Caco-2 (cell line): ENCODE measurements around the gene MCM3AP. TPM values are rescaled to one million over a fixed set of nuclear protein-coding genes. Genes with fewer than 3 reads are reported as not detected.

ENCODE experiments used
- BruUV-seq: library from RNA; stranded (reverse); fragments of 400-500 nt; replicated peaks from 2 replicates; lab custom pipeline; 2021; lab: Mats Ljungman, UMichigan
- CTCF ChIA-PET: fragments of 300-600 bp; sonication (Branson Sonifier 250); formaldehyde crosslinking; loops from one replicate; lab custom pipeline; 2022; ENCODE audit warnings: antibody characterized with exemption; lab: Charles Lee
- POLR2A ChIA-PET: fragments of 300-600 bp; sonication (Branson Sonifier 250); formaldehyde crosslinking; loops from one replicate; lab custom pipeline; 2022; ENCODE audit warnings: antibody characterized with exemption; lab: Charles Lee
- DNase-seq, 2 experiments: peaks; one replicate each; pipeline versions ENCODE4 v3.0.0 to v3.0.0-alpha.2; 2020 to 2022
- H3K27me3 ChIP-seq: replicated peaks from 2 replicates; pipeline ENCODE4 v1.6.0; 2011; ENCODE audit warnings: low read length; ENCODE audit not compliant: control insufficient read depth, insufficient read depth
- H3K36me3 ChIP-seq: 2 replicates; pipeline ENCODE4 v1.5.1; 2011; ENCODE audit warnings: low read length; ENCODE audit not compliant: control insufficient read depth, insufficient read depth
- H3K4me1 ChIP-seq: fragments of 250-450 bp; sonication (Bioruptor Pico); 2 replicates; pipeline ENCODE4 v1.5.1; 2020; ENCODE audit warnings: mild to moderate bottlenecking
- H3K4me3 ChIP-seq: 2 replicates; pipeline ENCODE4 v1.5.1; 2011; ENCODE audit warnings: low read depth, mild to moderate bottlenecking, control low read depth, low read length
- H3K9me3 ChIP-seq: fragments of 250-450 bp; sonication (Bioruptor Pico); 2 replicates; pipeline ENCODE4 v1.5.1; 2020; ENCODE audit warnings: mild to moderate bottlenecking, moderate library complexity
- H3K27ac Mint-ChIP-seq: one replicate; pipeline ENCODE4 v1.8.0; 2022; ENCODE audit warnings: mixed read lengths; ENCODE audit not compliant: unreplicated experiment
- H3K27me3 Mint-ChIP-seq: one replicate; pipeline ENCODE4 v1.8.0; 2022; ENCODE audit warnings: mixed read lengths; ENCODE audit not compliant: insufficient read depth, unreplicated experiment
- H3K36me3 Mint-ChIP-seq: one replicate; pipeline ENCODE4 v1.8.0; 2022; ENCODE audit warnings: mild to moderate bottlenecking, mixed read lengths; ENCODE audit not compliant: insufficient read depth, unreplicated experiment
- H3K4me1 Mint-ChIP-seq: one replicate; pipeline ENCODE4 v1.8.0; 2022; ENCODE audit warnings: low read depth, mixed read lengths; ENCODE audit not compliant: unreplicated experiment
- H3K4me3 Mint-ChIP-seq: one replicate; pipeline ENCODE4 v1.8.0; 2022; ENCODE audit warnings: mild to moderate bottlenecking, moderate library complexity, mixed read lengths; ENCODE audit not compliant: unreplicated experiment
- H3K9me3 Mint-ChIP-seq: one replicate; pipeline ENCODE4 v1.8.0; 2022; ENCODE audit warnings: mixed read lengths; ENCODE audit not compliant: unreplicated experiment
- intact Hi-C: fragments of 100-400 bp; cut with micrococcal nuclease; formaldehyde crosslinking; loops from one replicate; pipeline ENCODE4 v1.10.0; 2022; ENCODE audit not compliant: unreplicated experiment
- total RNA-seq: library from RNA; stranded (reverse); gene quantifications from 2 replicates; pipeline ENCODE4 v1.2.3, GENCODE V29; 2022
- TF ChIP-seq, protein P1 (sequence below), 2 experiments: fragments of 200-600 bp in 1 of 2; IDR thresholded peaks; 1 replicate in 1 of 2; 2 replicates in 1 of 2; pipeline versions ENCODE4 v1.5.1 to v1.8.0; 2011 to 2022; ENCODE audit warnings: antibody characterized with exemption in 1 of 2, control low read depth in 1 of 2, inconsistent platforms in 1 of 2, low read depth in 1 of 2, low read length in 1 of 2, mild to moderate bottlenecking in 1 of 2, moderate library complexity in 1 of 2; ENCODE audit not compliant: insufficient read depth in 1 of 2, severe bottlenecking in 1 of 2, unreplicated experiment in 1 of 2

Gene MCM3AP
- total RNA-seq, 1 experiment from 2014 or later = 88.1 TPM

GRCh38 chr21:46294647-46295176, 9.3 kb upstream of the MCM3AP start:
- Histone ChIP-seq H3K27me3 (no peaks in the 10 kb centered on the region), H3K9me3 (no peaks in the 10 kb centered on the region), H3K36me3 (no peaks in the 10 kb centered on the region), H3K4me1 (no peaks in the 10 kb centered on the region; the same call in 1 of the 2 replicates), H3K4me3 (no peak overlapping the region)
- no peaks in the 10 kb centered on the region for H3K4me1 Mint-ChIP-seq
- H3K36me3 Mint-ChIP-seq = peaks cover 24% of the 10 kb centered on the region
- ChIA-PET CTCF (no interaction called here), POLR2A (no interaction called here)
- no peaks in the 10 kb centered on the region for H3K9me3 Mint-ChIP-seq
- no peak overlapping the region for H3K4me3 Mint-ChIP-seq
- DNase-seq = no peak
- H3K27me3 Mint-ChIP-seq = no peaks in the 10 kb centered on the region
- H3K27ac Mint-ChIP-seq = no peak overlapping the region
- BruUV-seq = no TSS peak
- intact Hi-C loops = no loop called here
- TF ChIP-seq, protein P1, sequence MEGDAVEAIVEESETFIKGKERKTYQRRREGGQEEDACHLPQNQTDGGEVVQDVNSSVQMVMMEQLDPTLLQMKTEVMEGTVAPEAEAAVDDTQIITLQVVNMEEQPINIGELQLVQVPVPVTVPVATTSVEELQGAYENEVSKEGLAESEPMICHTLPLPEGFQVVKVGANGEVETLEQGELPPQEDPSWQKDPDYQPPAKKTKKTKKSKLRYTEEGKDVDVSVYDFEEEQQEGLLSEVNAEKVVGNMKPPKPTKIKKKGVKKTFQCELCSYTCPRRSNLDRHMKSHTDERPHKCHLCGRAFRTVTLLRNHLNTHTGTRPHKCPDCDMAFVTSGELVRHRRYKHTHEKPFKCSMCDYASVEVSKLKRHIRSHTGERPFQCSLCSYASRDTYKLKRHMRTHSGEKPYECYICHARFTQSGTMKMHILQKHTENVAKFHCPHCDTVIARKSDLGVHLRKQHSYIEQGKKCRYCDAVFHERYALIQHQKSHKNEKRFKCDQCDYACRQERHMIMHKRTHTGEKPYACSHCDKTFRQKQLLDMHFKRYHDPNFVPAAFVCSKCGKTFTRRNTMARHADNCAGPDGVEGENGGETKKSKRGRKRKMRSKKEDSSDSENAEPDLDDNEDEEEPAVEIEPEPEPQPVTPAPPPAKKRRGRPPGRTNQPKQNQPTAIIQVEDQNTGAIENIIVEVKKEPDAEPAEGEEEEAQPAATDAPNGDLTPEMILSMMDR (IDR thresholded peaks at IDR 0.05; ENCODE audit: insufficient read depth in 1 of 2, low read depth in 1 of 2, low read length in 1 of 2, severe bottlenecking in 1 of 2, unreplicated experiment in 1 of 2) = no peak

- no peaks in the 10 kb centered on the region; the same call in 1 of the 2 replicates for H3K4me1 ChIP-seq
- H3K4me3 ChIP-seq = no peak overlapping the region
- peaks cover 34% of the 10 kb centered on the region for H3K36me3 Mint-ChIP-seq
- no peaks in the 10 kb centered on the region for H3K27me3 Mint-ChIP-seq
- CTCF ChIA-PET = no interaction called here
- intact Hi-C loops = no loop called here
- H3K4me1 Mint-ChIP-seq = no peaks in the 10 kb centered on the region
- no peak overlapping the region for H3K27ac Mint-ChIP-seq
- POLR2A ChIA-PET = no interaction called here
- H3K9me3 Mint-ChIP-seq = no peaks in the 10 kb centered on the region
- H3K27me3 ChIP-seq = no peaks in the 10 kb centered on the region
- no peak for DNase-seq
- TF ChIP-seq, protein P1 (IDR thresholded peaks at IDR 0.05; ENCODE audit: insufficient read depth in 1 of 2, low read depth in 1 of 2, low read length in 1 of 2, severe bottlenecking in 1 of 2, unreplicated experiment in 1 of 2) = no peak
- no peaks in the 10 kb centered on the region for H3K36me3 ChIP-seq
- H3K4me3 Mint-ChIP-seq = no peak overlapping the region
- no peaks in the 10 kb centered on the region for H3K9me3 ChIP-seq
- no TSS peak for BruUV-seq
Measured at GRCh38 chr21:46291561-46291960, 6.2 kb upstream of the MCM3AP start.

DNA sequence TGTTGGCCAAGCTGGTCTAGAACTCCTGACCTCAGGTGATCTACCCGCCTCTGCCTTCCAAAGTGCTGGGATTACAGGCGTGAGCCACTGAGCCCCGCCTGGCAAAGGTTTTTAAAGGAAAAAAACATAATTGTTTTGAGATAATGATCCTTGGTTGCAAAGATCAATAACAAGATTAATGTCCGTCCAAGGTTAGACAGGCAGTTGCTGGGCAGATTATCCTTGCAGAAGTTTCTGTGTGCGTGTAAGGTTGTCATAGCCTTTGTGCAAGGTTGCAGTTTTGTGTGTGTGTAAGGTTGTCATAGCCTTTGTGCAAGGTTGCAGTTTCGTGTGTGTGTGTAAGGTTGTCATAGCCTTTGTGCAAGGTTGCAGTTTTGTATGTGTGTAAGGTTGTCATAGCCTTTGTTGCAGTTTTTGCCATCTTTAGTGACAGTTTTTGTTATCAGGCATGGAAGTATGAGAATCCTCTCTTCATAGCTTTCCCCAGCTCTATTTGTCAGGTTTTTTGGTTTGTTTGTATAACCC, 4.3 kb upstream of the MCM3AP start:
- ChIA-PET CTCF (interaction anchor here (0.6 kb wide), 1 partner anchor 162 kb away, joined by 3 read pairs; no protein-coding TSS in a partner anchor), POLR2A (no interaction called here)
- Mint-ChIP-seq H3K4me3 (no peak overlapping the region), H3K9me3 (no peaks in the 10 kb centered on the region), H3K27ac (no peak overlapping the region), H3K36me3 (peaks cover 32% of the 10 kb centered on the region), H3K4me1 (no peaks in the 10 kb centered on the region), H3K27me3 (no peaks in the 10 kb centered on the region)
- intact Hi-C loops = no loop called here
- H3K36me3 ChIP-seq = no peaks in the 10 kb centered on the region
- peaks cover 6% of the 10 kb centered on the region for H3K4me1 ChIP-seq
- TF ChIP-seq, protein P1 (IDR thresholded peaks at IDR 0.05; ENCODE audit: insufficient read depth in 1 of 2, low read depth in 1 of 2, low read length in 1 of 2, severe bottlenecking in 1 of 2, unreplicated experiment in 1 of 2) = no peak
- DNase-seq = no peak
- no peaks in the 10 kb centered on the region for H3K27me3 ChIP-seq
- H3K9me3 ChIP-seq = no peaks in the 10 kb centered on the region
- BruUV-seq = no TSS peak
- H3K4me3 ChIP-seq = no peak overlapping the region
